Measurements from ENCODE around the gene PADI6. TPM values are rescaled to one million over a fixed set of nuclear protein-coding genes. Genes with fewer than 3 reads are reported as not detected.
A peak's percentile ranks its signal among the peaks of the same experiment; 100 is the strongest.

PADI6 gene
- total and polyA plus RNA-seq, 10 of the 15 experiments (the other 5 are each of a cell fraction or from before 2014, with no cell fraction given): not detected

DNA sequence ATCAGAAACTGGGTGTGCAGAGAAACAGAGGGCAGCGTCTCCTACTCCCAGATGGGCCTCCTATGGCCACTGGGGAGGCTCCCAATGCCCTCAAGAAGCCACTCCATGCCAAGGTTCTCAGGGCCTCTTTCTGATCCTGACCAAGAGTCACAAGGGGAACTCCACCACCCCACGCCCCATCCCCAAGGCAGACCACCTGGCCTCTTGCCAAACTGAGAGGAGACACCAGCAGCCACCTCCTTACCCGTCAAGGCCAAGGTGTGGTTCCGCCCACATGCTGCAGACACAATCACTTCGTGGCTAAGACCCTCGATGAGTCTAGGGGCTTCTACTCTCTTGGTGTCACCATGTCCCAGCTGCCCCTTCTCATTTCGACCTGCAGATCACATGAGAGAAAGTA lies 50.5 kb downstream of the PADI6 start:
- no peaks in the 10 kb centered on the region for H3K27me3 ChIP-seq (replicated peaks in 1 of 2; ENCODE audit: control insufficient read depth in 2 of 2, insufficient read depth in 2 of 2, low read length in 1 of 2)
- WGBS (ENCODE audit: insufficient coverage, insufficient replicate concordance, low lambda C conversion rate, missing lambda C conversion rate): 64% methylated on average over 7 of the region's 7 CpGs
- in situ Hi-C loops (cut with MboI): no loop called here
- H3K9me3 ChIP-seq (replicated peaks; ENCODE audit: control insufficient read depth, insufficient read depth, low read length): no peaks in the 10 kb centered on the region
- RAD21 ChIA-PET (ENCODE audit: unreplicated experiment): no interaction called here
- no peaks in the 10 kb centered on the region for H3K4me1 ChIP-seq (ENCODE audit: control insufficient read depth, insufficient read depth, low read length)
- FAIRE-seq (no peak), DNase-seq (ENCODE audit: low read depth, low spot score) (no peak), ATAC-seq (no peak)
- CTCF ChIA-PET: interaction anchor here (1.5 kb wide), 1 partner anchor 72 kb away, joined by 4 read pairs; no protein-coding TSS in a partner anchor
- H3K27ac ChIP-seq (ENCODE audit: control insufficient read depth, insufficient read depth): no peak overlapping the region
- no peak overlapping the region for H3K4me2 ChIP-seq (ENCODE audit: control insufficient read depth, insufficient read depth)
- BruUV-seq (replicated peaks): no TSS peak
- H3K4me3 ChIP-seq: no peak overlapping the region
- POLR2A ChIA-PET: no interaction called here
- no peaks in the 10 kb centered on the region; the same call in 1 of the 2 replicates for H3K79me2 ChIP-seq (ENCODE audit: control insufficient read depth, insufficient read depth, low read length)
- H4K20me1 ChIP-seq (ENCODE audit: control insufficient read depth, insufficient read depth): no peaks in the 10 kb centered on the region
- peaks cover 39 to 53% of the 10 kb centered on the region in 2 experiments for H3K36me3 ChIP-seq (ENCODE audit: control insufficient read depth in 2 of 2, insufficient read depth in 2 of 2, low read length in 1 of 2)
- no peak overlapping the region for H3K9ac ChIP-seq (ENCODE audit: control insufficient read depth, insufficient read depth, low read length)
- H2AFZ ChIP-seq (ENCODE audit: control insufficient read depth, low read depth, low read length): no peak overlapping the region
- intact Hi-C loops (cut with micrococcal nuclease; ENCODE audit: unreplicated experiment): no loop called here
- SMC1A ChIA-PET (ENCODE audit: uncharacterized antibody, unreplicated experiment): no interaction called here
- TF ChIP-seq SP1 (IDR thresholded peaks at IDR 0.05; ENCODE audit: low read depth, low read length): no peak
- peak; percentile 38; the same call in 1 of the 2 replicates for TF ChIP-seq POLR2AphosphoS5 (IDR thresholded peaks at IDR 0.05; ENCODE audit: low read length)
- TF ChIP-seq, protein P1, sequence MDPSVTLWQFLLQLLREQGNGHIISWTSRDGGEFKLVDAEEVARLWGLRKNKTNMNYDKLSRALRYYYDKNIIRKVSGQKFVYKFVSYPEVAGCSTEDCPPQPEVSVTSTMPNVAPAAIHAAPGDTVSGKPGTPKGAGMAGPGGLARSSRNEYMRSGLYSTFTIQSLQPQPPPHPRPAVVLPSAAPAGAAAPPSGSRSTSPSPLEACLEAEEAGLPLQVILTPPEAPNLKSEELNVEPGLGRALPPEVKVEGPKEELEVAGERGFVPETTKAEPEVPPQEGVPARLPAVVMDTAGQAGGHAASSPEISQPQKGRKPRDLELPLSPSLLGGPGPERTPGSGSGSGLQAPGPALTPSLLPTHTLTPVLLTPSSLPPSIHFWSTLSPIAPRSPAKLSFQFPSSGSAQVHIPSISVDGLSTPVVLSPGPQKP (IDR thresholded peaks at IDR 0.05; ENCODE audit: low read depth, low read length): no peak

DNA sequence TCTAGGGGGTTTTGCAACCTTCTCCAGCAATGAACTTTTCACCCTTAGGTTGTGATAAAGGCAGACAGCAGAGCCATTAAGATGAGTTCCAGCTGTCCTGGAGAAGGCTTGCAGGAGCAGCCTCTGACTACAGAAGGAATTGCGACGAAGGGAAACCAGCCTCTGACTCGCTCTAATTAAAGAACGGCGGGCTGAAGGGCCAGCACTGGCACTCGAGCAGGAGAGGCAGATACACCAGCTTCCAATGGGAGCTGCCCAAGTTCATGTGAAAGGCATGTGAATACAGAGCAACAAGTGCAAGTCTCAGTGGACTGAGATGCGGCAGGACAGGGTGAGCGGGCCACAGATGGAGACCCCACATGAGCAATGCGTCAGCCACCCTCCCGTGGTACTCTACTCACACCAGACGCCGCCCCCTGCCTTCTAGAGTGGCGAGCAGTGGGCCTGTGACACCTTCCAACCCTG lies 51.8 kb downstream of the PADI6 start:
- H3K9me3 ChIP-seq (replicated peaks; ENCODE audit: control insufficient read depth, insufficient read depth, low read length): no peaks in the 10 kb centered on the region
- ATAC-seq (no peak), DNase-seq (ENCODE audit: low read depth, low spot score) (no peak), FAIRE-seq (no peak)
- no peak overlapping the region for H3K4me2 ChIP-seq (ENCODE audit: control insufficient read depth, insufficient read depth)
- no TSS peak for BruUV-seq (replicated peaks)
- in situ Hi-C loops (cut with MboI) (no loop called here), intact Hi-C loops (cut with micrococcal nuclease; ENCODE audit: unreplicated experiment) (no loop called here)
- ChIA-PET CTCF (no interaction called here), SMC1A (ENCODE audit: uncharacterized antibody, unreplicated experiment) (no interaction called here), RAD21 (ENCODE audit: unreplicated experiment) (no interaction called here), POLR2A (no interaction called here)
- no peak overlapping the region for H2AFZ ChIP-seq (ENCODE audit: control insufficient read depth, low read depth, low read length)
- peaks cover 4% of the 10 kb centered on the region; the same call in 1 of the 2 replicates for H3K79me2 ChIP-seq (ENCODE audit: control insufficient read depth, insufficient read depth, low read length)
- 84% methylated on average over 13 of the region's 13 CpGs for WGBS (ENCODE audit: insufficient coverage, insufficient replicate concordance, low lambda C conversion rate, missing lambda C conversion rate)
- H4K20me1 ChIP-seq (ENCODE audit: control insufficient read depth, insufficient read depth): no peaks in the 10 kb centered on the region
- H3K9ac ChIP-seq (ENCODE audit: control insufficient read depth, insufficient read depth, low read length): no peak overlapping the region
- H3K4me3 ChIP-seq: no peak overlapping the region
- H3K27ac ChIP-seq (ENCODE audit: control insufficient read depth, insufficient read depth): no peak overlapping the region
- no peak for TF ChIP-seq WRNIP1 (IDR thresholded peaks at IDR 0.05; ENCODE audit: borderline replicate concordance, low read depth, low read length)
- TF ChIP-seq POLR2A (IDR thresholded peaks at IDR 0.05; ENCODE audit: low read depth, low read length): peak; percentile 20; the same call in 1 of the 2 replicates
- peaks cover 47 to 64% of the 10 kb centered on the region in 2 experiments for H3K36me3 ChIP-seq (ENCODE audit: control insufficient read depth in 2 of 2, insufficient read depth in 2 of 2, low read length in 1 of 2)
- no peaks in the 10 kb centered on the region for H3K4me1 ChIP-seq (ENCODE audit: control insufficient read depth, insufficient read depth, low read length)
- no peaks in the 10 kb centered on the region for H3K27me3 ChIP-seq (replicated peaks in 1 of 2; ENCODE audit: control insufficient read depth in 2 of 2, insufficient read depth in 2 of 2, low read length in 1 of 2)
